Measurements from ENCODE around the gene FCER1A.
"Not testable (repeated sequence)": the region's sequence is repeated elsewhere in the genome, so short reads cannot be mapped to it uniquely, and the experiment has no call there.

FCER1A gene

GRCh38 chr1:159302095-159302494 lies at the start of gene FCER1A:
Gene FCER1A (plus strand): TSS chr1:159302336. CDS start chr1:159302365, 29 bp downstream.
- no peak for DNase-seq

- no peak for DNase-seq
Measured at GRCh38 chr1:159261311-159261710, 40.8 kb upstream of the FCER1A start.

GRCh38 chr1:159261721-159262494 lies 40.2 kb upstream of the FCER1A start:
- DNase-seq: no peak

- DNase-seq: no peak
Measured at GRCh38 chr1:159266832-159267231, 35.3 kb upstream of the FCER1A start.

GRCh38 chr1:159274631-159275030 lies 27.5 kb upstream of the FCER1A start:
- no peak for DNase-seq

GRCh38 chr1:159275891-159276290 lies 26.2 kb upstream of the FCER1A start:
- no peak for DNase-seq

GRCh38 chr1:159279773-159280172 lies 22.4 kb upstream of the FCER1A start:
- DNase-seq: no peak

GRCh38 chr1:159282118-159282517 lies 20.0 kb upstream of the FCER1A start:
- DNase-seq: no peak

GRCh38 chr1:159289060-159289459 lies 13.1 kb upstream of the FCER1A start:
- no peak for DNase-seq

GRCh38 chr1:159291424-159291823 lies 10.7 kb upstream of the FCER1A start:
- DNase-seq: no peak

- DNase-seq: no peak
Measured at GRCh38 chr1:159296706-159297375, 5.3 kb upstream of the FCER1A start.

GRCh38 chr1:159300146-159300545 lies 2.0 kb upstream of the FCER1A start:
- no peak for DNase-seq

GRCh38 chr1:159307346-159308020 lies 5.3 kb downstream of the FCER1A start:
- DNase-seq: no peak

- DNase-seq: no peak
Measured at GRCh38 chr1:159311679-159312078, 9.5 kb downstream of the FCER1A start.

GRCh38 chr1:159315381-159315780 lies 13.2 kb downstream of the FCER1A start:
- no peak for DNase-seq

- DNase-seq: no peak
Measured at GRCh38 chr1:159318784-159319551, 16.8 kb downstream of the FCER1A start.

- no peak for DNase-seq
Measured at GRCh38 chr1:159334797-159335196, 32.7 kb downstream of the FCER1A start.

GRCh38 chr1:159338018-159338417 lies 35.9 kb downstream of the FCER1A start:
- DNase-seq: no peak

GRCh38 chr1:159339536-159339935 lies 37.4 kb downstream of the FCER1A start:
- DNase-seq: no peak

GRCh38 chr1:159341736-159342135 lies 39.6 kb downstream of the FCER1A start:
- DNase-seq: no peak

GRCh38 chr1:159342761-159343425 lies 40.8 kb downstream of the FCER1A start:
- no peak for DNase-seq

- not testable (repeated sequence) for DNase-seq
Measured at GRCh38 chr1:159349374-159349773, 47.2 kb downstream of the FCER1A start.

GRCh38 chr1:159352436-159352835 lies 50.3 kb downstream of the FCER1A start:
- DNase-seq: no peak

All from activated naive CD4-positive, alpha-beta T cell treated with Interleukin-2 at 50 U/mL for 16 hours (primary cell).